Activated gamma-delta T cell treated with Interleukin-2 at 50 U/mL for 16 hours (primary cell): ENCODE measurements around the gene DAB1.

ENCODE experiments used
- DNase-seq: peaks from one replicate; pipeline ENCODE4 v3.0.0-alpha.2; 2020

The DAB1 gene

DNA sequence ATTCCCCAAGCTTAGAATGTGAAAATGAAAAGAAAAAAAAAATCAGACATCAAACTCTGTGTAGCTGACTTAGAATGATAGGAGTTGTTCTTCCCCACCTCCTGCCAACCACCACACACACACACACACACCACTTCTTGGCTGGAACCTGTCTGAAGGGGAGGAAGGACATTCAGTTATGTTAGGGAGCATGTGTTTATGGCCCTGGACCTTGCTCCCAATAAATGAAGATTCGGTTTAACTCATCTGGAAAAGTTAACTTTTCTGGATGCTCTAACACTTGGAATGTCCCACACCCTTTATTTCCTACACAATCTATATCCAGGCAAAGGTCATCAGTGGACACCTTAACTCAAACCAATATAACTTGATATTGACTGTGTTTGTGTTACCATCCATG lies 112.4 kb downstream of the DAB1 start:
- no peak for DNase-seq

DNA sequence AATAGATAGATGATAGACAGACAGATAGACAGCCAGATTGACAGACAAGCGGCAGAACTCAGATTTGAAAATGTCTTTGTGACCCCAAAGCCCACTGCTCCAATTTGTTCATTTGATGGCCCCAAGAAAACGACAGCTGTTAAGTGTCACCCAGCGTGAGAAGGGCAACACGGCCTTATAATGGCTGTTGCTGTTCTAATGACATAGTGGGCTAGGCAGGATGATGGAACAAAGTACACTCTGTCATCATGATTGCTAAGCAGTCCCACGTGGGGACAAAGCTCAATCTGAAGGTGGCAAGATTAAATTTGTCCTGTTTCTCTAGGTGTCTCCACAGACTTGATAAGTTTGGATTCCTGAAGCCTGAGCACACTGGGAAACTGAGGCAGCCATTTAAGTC lies 112.9 kb downstream of the DAB1 start:
- DNase-seq, result no peak

DNA sequence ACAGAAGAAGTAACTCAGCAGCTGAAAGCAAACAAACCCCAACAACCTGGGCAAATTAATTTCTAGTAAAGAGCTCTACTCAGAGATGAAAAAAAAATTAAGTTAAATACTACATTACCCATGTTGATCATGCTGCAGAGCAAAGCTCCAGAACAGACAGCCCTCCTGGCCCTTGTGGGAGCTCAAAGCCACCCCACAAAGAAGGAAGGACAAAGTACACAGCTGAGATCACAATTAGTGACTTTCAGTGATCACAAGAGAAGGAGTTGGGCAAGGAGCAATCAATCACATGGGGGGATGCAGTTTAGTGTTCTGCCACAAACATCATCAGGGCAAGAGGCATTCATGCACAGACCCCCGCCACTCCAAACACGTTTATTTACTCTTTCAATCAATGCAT lies 114.2 kb downstream of the DAB1 start:
- no peak for DNase-seq

DNA sequence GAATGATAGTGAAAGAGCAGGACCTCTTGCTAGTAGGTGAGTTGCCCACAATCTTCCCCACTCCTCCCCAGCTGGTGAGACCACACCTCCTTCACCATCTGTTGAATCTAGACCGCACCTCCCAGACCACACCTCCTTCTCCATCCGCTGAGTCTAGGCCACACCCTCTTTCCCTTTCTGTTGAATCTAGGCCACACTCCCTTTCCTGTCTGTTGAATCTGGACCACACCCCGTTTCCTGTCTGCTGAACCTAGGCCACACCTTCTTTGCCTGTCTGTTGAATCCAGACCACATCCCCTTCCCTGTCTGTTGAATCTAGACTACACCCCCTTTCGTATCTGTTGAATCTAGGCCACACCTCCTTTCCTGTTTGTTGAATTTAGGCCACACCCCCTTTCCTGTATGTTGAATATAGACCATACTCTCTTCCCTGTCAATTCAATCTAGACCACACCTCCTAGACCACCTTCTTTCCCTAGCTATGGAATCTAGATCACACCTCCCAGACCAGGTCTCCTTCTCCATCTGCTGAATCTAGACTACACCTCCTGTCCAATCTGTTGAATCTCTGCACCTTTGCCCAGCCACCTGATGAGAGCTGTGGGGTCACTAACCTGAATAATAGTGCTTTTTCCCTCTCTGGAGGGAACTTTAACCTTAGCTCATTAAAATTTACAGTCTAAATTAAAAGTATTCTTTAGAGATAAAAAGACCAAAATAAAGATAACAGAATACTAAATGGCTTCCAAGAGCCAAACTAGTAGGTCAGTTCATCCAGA lies 116.3 kb downstream of the DAB1 start:
- peak; percentile 36 for DNase-seq

DNA sequence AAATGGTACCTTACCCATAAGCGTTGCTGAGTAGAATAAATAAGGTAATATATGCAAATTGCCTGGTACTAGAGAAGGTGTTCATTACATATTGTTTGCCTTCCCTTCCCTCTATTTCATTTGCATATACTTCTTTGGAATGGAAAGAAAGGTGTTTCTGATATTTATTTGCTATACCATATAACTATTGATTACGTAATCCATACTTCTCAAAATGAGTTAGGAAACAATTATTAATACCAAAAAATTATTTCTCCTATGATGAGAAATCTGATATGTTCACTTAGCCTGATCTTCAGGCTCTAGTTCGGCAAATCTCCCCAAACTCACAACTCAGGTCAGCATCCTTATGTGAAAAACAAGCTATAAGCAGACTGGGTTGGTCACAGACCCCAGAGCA lies 119.3 kb downstream of the DAB1 start:
- DNase-seq, result no peak

DNA sequence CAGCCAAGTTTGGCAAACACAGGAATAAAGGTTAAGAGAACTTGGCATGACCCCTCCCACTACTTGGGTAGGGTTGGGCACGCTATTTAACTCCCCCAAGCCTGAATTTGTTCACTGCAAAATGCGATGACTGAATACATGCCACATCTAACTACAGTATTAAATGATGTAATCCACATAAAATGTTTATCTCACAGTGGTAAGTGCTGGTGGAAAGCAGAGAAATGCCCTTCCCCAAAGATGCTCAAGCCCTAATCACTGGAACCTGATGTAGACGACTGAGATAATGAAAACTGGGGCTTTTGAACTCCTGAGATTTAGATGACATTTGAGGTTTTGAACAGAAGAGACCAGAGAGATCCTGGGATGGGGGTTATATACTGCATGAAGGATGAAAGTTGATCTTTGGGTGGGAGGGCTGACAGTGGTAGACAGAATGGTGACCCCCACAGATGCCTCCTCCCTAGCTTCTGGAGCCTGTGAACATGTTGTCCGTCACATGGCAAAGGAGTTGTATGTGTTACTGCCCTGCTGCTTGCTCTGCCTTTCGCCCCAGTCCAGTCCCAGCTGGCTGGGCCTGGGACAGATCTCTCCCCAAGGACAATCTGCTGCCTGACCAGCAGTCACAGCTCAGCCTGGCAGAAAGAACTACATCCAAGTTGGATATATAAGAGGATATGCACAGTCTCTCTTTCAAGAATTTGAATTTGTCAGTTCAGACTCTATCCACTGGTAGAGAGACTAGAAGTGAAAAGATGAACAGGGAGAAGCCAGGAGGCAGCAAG lies 120.9 kb downstream of the DAB1 start:
- no peak for DNase-seq

DNA sequence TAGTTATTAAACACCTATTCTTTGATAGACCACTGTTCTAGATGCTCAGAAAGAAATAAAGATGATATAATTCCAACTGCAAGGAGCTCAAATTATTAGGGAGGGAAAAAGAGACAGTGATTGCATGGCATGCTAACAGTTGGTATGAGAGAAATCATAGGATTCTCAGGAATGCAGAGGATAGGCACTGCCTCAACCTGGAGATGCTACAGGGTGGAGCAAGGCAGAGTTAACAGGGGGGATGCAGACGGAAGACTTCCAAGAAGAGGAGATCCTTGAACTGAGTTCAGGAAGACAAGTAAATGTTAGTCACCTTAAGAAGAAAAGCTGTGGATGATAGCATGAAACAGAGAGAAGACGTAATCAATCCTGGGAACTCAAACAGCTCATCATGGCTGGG lies 123.7 kb downstream of the DAB1 start:
- DNase-seq, result no peak

DNA sequence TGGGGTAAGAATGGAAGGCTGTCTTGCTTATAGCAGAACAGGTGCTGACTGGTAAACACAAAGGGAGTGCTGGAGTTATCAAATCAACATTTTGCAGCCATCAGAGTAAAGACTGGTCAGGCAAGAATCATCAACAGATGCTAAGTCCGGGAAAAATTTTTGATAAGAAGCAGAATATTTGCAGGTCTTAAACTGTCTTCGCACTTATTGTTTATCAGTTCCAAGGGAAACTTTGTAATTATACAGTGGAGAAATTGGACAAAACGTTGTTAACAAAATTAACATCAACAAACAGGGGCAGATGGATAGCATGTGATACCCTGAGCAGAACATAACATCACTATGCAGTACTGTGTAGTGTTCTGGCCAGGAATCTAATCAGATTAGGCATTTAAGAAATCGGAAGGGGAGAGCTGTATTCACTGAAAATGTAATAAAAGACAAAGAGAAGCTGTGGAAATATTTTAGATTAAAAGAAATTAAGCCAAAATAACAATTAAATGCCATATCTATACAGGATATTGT lies 127.1 kb downstream of the DAB1 start:
- no peak for DNase-seq

DNA sequence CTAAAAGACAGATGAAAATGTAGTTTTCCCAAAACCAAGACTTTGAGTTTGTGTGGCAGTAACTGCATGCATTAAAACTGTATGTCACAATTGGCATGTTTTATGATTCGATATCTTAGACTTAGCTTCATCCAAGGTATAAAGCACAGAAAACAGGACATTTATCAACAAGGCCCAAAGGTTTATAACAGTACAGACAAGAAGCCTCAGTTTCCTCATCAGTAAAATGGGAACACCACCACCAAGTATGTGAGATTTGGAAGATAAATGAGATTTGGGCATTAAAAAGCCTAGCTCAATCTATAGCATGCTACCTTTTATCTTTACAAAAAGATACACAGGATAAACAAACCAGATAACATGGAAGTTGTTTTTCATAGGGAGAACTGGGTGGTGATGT lies 128.5 kb downstream of the DAB1 start:
- no peak for DNase-seq

DNA sequence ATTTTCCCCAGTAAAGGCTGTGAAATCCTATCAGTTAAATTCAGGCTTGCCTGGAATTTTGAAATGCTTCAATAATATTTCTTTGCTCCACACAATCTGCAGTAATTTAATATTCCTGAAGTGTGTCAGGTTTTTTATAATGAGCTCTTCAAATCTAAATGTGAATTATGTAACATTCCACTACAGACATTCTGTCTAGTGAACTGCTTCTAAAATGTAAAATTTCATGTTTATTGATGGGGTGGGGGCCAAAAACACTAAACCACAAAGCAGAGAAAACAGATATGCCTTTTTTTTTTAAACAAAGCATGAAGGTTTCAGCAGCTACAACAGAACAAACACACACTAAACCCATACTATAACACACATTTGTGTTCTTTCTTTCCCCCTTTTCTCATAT lies 129.7 kb downstream of the DAB1 start:
- DNase-seq, result no peak

DNA sequence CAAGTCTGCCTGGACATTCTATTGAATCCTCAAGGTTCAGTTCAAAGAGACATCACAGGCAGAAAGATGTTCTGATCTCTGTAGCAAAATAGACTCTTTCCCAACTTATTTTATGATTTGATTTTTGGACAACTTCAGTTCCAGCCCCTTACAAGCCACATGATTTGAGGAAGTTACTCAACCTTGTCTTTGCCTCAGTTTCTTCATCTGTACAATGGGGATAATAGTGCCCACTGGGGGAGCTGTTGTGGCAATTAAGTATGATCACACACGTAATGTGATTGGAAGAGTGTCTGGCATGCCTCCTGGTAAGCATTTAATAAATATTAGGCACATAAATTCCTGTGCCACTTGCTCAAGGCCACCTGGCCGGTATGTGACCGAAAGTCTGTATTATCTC lies 130.6 kb downstream of the DAB1 start:
- DNase-seq, result no peak

DNA sequence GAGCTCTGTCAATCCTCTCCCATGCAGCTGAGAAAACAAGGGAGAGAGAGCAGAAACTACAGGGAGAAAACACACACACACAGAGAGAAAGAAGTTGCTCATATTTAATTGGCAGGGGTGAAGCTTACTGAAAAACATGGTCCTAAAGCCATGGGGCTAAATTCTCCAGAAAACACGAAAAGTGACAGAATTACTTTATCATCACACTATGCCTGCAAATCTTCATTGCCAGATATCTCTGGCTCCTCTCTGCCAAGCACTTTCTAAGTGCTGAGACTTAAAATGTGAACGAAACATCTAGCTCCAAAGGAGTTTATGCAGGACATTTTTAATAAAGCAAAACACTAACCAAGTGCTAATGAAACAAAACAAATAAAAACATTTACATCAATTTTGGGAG lies 134.1 kb downstream of the DAB1 start:
- no peak for DNase-seq

DNA sequence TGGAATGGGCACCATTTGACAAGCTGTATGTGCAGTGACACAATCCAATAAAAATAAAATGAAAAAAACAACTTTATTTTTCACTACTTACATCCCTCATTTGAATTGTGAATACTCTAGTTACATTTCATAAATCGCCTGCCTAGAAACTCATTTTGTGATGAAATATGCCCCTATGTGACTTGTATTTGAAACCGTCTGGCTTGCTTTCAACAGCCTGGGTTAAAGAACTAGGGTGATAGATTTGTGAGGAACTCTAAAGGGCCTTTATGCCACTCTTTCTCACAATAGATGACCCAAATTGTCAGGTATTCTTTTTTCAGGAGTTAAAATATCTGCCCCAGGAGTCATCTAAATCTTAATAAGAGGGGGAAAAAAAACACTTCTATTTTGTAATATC lies 137.9 kb downstream of the DAB1 start:
- DNase-seq, result no peak

DNA sequence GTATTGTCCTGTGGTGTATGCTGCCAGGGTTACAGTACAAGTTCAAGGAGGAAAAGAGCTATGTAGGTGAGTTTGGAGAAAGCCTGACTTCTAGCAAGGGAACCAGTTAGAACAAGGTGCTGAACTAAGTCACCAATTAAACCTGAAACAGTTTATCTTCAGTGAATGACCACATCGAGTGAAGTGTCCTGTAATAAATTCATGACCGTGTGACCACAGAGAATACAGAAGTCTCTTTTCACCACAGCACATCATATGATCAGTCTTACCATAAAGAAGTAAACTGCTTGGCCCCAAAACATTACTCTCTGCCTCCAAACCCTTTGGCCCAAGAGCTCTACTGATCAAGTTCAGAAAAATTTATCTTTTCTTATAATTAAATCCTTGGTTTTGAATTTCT lies 141.4 kb downstream of the DAB1 start:
- no peak for DNase-seq

DNA sequence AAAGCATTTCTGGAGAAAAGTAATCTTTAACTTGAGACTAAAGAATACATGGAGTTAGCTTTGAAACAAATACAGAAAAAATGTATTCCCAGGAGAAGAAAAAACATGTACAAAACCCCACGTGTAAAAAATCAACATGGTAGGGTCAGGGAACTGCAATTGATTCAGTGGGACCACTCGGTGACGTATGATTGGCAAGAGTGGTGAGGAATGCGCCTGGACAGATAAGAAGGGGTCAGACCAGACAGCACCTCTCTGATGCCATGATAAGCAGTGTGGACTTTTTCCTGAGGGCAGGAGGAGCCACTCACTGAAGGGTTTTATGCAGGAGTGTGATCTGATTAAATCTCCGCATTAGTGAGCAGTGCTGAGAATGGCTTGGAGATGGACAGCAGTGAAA lies 142.5 kb downstream of the DAB1 start:
- no peak for DNase-seq

DNA sequence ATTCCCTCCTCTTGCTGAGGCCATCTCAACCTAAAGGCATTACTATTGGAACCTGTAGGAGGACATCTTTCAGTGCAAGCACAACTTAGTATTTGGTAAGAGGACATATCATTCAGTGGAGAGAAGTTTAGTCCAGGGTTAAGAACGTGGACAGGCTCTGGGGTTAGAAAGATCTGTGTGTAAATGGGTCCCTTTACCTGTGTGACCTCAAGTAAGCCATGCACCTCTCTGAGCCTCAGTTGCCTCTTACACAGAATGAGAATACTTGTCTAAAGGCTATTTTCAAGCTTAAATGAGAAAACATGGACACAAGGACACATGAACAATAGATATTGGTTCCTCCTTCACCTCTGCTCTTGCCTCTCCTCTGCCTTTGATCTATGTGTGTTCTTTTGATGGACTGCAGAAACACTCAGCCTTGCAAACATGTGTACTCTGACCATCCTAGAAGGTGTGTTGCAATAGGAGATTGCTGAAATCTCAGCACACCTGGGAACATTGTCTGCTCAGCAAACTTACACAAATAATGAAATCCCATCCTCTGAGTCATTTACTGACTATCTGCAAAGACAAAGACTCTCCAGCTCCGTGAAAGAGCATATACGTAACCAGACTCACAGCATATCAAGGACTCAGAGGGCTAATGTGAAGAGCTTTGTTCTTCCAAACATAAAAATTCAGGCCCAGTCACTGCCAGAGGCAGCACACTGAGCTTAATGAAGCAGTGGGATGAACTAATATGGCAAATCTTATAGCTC lies 143.8 kb downstream of the DAB1 start:
- DNase-seq, result no peak

DNA sequence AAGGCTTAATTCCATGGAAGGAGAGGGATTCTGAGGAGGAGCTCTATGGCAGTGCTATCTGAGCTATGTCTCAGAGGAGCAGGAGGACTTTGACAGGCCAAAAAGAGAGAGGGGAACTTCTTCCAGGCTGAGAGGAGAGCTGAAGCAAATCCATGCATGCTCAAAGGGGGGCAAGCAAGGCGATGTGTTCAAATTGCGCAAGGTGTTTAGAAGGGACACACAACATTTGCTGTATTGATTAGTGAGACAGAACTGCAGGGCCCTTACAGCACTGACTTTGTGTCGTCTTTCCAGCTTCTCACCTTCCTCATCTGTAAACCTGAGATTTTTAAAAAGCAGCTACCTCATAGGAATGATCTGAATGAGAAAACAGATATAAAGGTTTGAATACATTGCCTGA lies 145.3 kb downstream of the DAB1 start:
- no peak for DNase-seq

DNA sequence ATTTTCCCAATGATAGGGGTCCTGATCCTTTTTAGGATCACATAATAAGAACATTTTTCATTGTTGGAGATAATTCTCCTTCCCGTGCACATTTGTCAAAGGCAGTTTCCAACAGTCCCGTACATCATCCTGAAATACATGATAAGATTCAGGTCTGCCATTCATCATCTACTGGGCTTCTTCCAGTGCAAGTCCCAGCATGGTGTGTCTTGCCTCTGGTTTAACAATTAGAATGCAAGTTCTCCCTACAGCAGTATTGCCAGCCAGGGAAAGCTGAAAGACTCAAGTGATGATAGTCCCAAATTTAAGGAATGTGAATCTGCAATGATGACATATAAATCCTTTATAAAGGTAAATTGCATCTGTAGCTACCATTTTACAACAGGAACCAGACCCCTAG lies 146.2 kb downstream of the DAB1 start:
- DNase-seq, result no peak

DNA sequence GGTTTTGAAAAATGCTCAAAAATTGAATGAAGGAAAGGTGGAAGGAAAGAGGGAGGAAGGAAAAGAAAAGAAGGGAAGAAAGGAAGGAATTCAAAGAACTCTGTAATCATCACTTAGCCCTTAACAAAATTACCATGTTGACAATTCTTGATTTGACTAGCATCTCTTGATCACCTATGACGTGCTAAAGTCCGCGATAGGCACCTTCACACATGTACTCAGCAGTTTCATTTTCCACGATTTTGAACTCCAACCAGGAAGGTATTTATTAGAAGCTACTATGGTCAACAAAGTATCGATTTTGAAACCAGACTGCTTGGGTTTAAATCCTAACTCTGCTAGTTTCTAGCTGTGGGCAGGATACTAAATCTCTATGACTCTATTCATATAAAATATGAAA lies 146.9 kb downstream of the DAB1 start:
- no peak for DNase-seq

DNA sequence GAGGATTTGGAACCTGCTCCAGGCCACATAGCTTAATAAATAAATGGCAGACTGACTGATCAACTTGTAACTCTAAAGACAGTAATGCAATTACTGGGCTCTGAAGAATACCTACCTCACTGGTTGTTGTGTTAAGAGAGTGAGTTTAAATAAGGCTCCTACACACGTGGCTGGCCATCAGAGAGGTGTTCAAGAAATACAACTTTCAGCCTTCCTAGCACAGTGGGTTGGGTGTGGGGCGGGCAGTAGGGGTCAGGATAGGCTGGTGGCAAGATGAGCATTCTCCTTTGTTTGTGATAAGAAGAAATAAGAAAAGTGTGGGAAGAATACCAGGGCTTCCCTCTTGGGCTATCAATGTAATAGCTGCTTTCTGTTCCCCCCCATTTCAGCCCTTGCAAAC lies 151.3 kb downstream of the DAB1 start:
- DNase-seq, result no peak

DNA sequence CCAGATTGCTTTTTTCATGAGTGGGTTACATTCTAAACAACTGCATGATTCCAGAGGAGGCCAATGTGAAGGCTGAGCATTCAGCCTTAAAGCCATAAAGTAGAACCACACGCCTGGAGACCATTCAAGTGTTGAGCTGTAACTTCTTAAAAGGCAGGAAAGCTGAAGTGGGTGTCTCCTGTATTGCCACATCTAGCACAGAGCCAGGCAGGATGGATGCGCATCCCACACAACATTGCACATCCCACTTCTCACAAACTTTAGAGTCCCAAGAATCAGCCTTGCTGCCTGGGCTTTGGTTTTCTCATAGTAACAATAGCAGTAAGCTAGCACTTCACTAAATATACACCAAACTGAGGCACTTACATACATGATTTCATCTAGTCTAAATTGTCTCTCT lies 151.7 kb downstream of the DAB1 start:
- DNase-seq, result no peak

DNA sequence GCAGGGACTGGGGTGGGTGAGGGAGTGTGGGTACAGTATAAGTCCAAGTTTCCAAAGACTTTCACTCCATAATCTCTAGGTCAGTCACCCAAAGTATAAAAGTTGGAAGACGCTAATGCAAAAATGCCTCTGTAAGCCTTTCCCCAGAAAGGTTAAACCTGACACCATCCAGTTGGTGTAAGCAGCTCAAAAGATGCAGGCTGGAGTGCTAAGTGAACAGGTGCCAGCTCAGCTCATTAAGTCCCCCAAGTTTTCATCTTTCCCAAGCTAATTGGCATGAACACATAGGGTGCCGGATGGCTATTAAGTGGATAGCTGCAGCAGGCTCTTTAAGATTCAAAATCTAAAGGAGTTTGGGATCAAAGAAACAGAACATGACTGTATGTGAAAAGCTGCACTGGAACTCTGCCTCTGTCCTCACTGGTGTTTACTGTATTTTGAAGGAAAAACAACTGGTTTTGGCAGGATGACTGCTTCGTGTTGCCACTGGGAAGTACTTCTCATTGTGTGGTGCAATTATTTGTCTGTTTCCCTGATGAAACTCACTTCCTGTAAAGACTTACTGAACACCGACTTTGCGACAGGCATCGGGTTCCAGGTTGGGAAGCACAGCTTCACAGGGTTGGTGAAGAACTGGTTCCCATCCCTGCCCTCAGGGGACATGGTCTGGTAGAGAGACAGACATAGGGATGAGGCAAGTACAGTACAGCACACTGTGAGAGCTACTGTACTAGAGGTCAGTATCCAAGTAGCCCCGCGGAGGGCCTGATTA lies 152.7 kb downstream of the DAB1 start:
- no peak for DNase-seq
